Uterus (tissue), 4 donors: ENCODE data around the gene CHST9. TPM values are rescaled to one million over a fixed set of nuclear protein-coding genes. Genes with fewer than 3 reads are reported as not detected.

ENCODE experiments used
- DNase-seq, 2 donors: peaks; one replicate each; pipeline ENCODE4 v3.0.0-alpha.2; 2019 to 2020
- H3K27ac ChIP-seq, 2 donors: fragments of 200-600 bp; sonication (generic); 1 replicate in 1 of 2; 2 replicates in 1 of 2; pipeline ENCODE4 v1.5.1; 2016 to 2018
- H3K27me3 ChIP-seq, 2 donors: fragments of 200-600 bp; sonication (generic); one replicate each; pipeline ENCODE4 v1.5.1; 2018 to 2019; ENCODE audit warnings: control low read depth in 1 of 2
- H3K36me3 ChIP-seq, 2 donors: fragments of 200-600 bp; sonication (generic); one replicate each; pipeline ENCODE4 v1.5.1; 2019; ENCODE audit warnings: control low read depth in 1 of 2
- H3K4me1 ChIP-seq, 2 donors: fragments of 200-600 bp; sonication (generic); one replicate each; pipeline ENCODE4 v1.5.1; 2018 to 2019; ENCODE audit warnings: control low read depth in 1 of 2
- H3K4me3 ChIP-seq, 2 donors: fragments of 200-600 bp; sonication (generic); 1 replicate in 1 of 2; 2 replicates in 1 of 2; pipeline ENCODE4 v1.5.1; 2018 to 2019; ENCODE audit warnings: mild to moderate bottlenecking in 1 of 2
- H3K9me3 ChIP-seq, 2 donors: fragments of 200-600 bp; sonication (generic); one replicate each; pipeline ENCODE4 v1.5.1; 2019; ENCODE audit warnings: control low read depth in 1 of 2
- POLR2A ChIP-seq, 2 donors: fragments of 450-650 bp; IDR thresholded peaks; one replicate each; pipeline ENCODE4 v1.6.1; 2016; ENCODE audit warnings: antibody characterized with exemption in 2 of 2, mild to moderate bottlenecking in 1 of 2, moderate library complexity in 1 of 2
- intact Hi-C: fragments of 100-400 bp; cut with DNase I; formaldehyde crosslinking; loops from one replicate; pipeline ENCODE4 v1.15.1; 2023; ENCODE audit warnings: low total_unique reads
- total RNA-seq, 4 donors: library from RNA; depleted of rRNA in 3 of 4; stranded (reverse); fragments of >200 nt in 3 of 4; gene quantifications; one replicate each; pipeline versions ENCODE4 v1.1.0 to v1.2.4, GENCODE V29; 2014 to 2023
- TF ChIP-seq, protein P1 (sequence below), 4 experiments: fragments of 200-600 bp in 2 of 4; fragments of 450-650 bp in 2 of 4; sonication (generic) in 2 of 4; IDR thresholded peaks; one replicate each; pipeline ENCODE4 v1.5.1; 2016 to 2019; ENCODE audit warnings: antibody characterized with exemption in 4 of 4, mild to moderate bottlenecking in 2 of 4, moderate library complexity in 1 of 4
- donor health status: DM: yes; HTN: yes; CAD: no.

Gene CHST9
- total RNA-seq, 4 donors from 2014 or later, result 0.21 to 3.7 TPM; not detected in 2

GRCh38 chr18:26943906-26944305 is 241.2 kb downstream of the CHST9 start:
- Histone ChIP-seq H3K4me1 (no peaks in the 10 kb centered on the region), H3K27me3 (no peaks in the 10 kb centered on the region), H3K4me3 (no peak overlapping the region), H3K27ac (no peak overlapping the region), H3K36me3 (no peaks in the 10 kb centered on the region), H3K9me3 (no peaks in the 10 kb centered on the region)
- intact Hi-C loops, result no loop called here
- DNase-seq, result no peak
- TF ChIP-seq POLR2A (IDR thresholded peaks at IDR 0.05), result no peak
- TF ChIP-seq, protein P1, sequence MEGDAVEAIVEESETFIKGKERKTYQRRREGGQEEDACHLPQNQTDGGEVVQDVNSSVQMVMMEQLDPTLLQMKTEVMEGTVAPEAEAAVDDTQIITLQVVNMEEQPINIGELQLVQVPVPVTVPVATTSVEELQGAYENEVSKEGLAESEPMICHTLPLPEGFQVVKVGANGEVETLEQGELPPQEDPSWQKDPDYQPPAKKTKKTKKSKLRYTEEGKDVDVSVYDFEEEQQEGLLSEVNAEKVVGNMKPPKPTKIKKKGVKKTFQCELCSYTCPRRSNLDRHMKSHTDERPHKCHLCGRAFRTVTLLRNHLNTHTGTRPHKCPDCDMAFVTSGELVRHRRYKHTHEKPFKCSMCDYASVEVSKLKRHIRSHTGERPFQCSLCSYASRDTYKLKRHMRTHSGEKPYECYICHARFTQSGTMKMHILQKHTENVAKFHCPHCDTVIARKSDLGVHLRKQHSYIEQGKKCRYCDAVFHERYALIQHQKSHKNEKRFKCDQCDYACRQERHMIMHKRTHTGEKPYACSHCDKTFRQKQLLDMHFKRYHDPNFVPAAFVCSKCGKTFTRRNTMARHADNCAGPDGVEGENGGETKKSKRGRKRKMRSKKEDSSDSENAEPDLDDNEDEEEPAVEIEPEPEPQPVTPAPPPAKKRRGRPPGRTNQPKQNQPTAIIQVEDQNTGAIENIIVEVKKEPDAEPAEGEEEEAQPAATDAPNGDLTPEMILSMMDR (IDR thresholded peaks at IDR 0.05), result no peak

GRCh38 chr18:26941584-26941983 is 243.5 kb downstream of the CHST9 start:
- Histone ChIP-seq H3K4me3 (no peak overlapping the region), H3K36me3 (no peaks in the 10 kb centered on the region), H3K27me3 (no peaks in the 10 kb centered on the region), H3K4me1 (no peaks in the 10 kb centered on the region), H3K9me3 (no peaks in the 10 kb centered on the region), H3K27ac (no peak overlapping the region)
- intact Hi-C loops, result no loop called here
- TF ChIP-seq, protein P1 (IDR thresholded peaks at IDR 0.05), result no peak
- TF ChIP-seq POLR2A (IDR thresholded peaks at IDR 0.05), result no peak
- DNase-seq, result no peak

GRCh38 chr18:26940744-26941398 is 244.2 kb downstream of the CHST9 start:
- Histone ChIP-seq H3K27me3 (no peaks in the 10 kb centered on the region), H3K36me3 (no peaks in the 10 kb centered on the region), H3K9me3 (no peaks in the 10 kb centered on the region), H3K4me3 (no peak overlapping the region), H3K4me1 (no peaks in the 10 kb centered on the region), H3K27ac (no peak overlapping the region)
- no peak for TF ChIP-seq POLR2A (IDR thresholded peaks at IDR 0.05)
- TF ChIP-seq, protein P1 (IDR thresholded peaks at IDR 0.05), result no peak
- no peak for DNase-seq
- intact Hi-C loops, result no loop called here

DNA sequence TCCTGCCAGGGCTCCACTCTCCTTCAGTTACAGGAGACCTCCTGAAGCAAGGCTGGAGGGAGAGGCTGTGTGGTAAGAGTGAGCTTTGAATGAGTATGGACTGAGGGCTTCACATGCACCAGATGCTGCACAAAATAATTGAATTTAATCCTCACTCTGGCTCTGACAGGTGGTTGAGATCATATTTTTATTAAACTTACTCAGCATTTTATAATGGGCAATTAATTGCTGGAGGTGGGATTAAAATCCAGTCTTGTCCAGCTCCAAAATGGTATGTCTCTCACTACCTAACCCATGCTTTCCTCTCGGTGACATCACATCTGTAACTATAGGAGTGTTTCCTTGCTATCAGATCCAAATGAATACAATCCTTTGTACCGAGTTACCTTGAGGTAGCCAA is 253.4 kb downstream of the CHST9 start:
- H3K27me3 ChIP-seq, result no peaks in the 10 kb centered on the region
- intact Hi-C loops, result no loop called here
- no peaks in the 10 kb centered on the region for H3K4me1 ChIP-seq
- H3K4me3 ChIP-seq, result no peak overlapping the region
- no peak for TF ChIP-seq POLR2A (IDR thresholded peaks at IDR 0.05)
- TF ChIP-seq, protein P1 (IDR thresholded peaks at IDR 0.05), result no peak
- H3K36me3 ChIP-seq, result no peaks in the 10 kb centered on the region
- H3K9me3 ChIP-seq, result no peaks in the 10 kb centered on the region
- DNase-seq, result no peak
- H3K27ac ChIP-seq, result no peak overlapping the region

GRCh38 chr18:26930630-26931029 is 254.5 kb downstream of the CHST9 start:
- intact Hi-C loops, result no loop called here
- DNase-seq, result no peak
- Histone ChIP-seq H3K9me3 (no peaks in the 10 kb centered on the region), H3K36me3 (no peaks in the 10 kb centered on the region), H3K27me3 (no peaks in the 10 kb centered on the region), H3K4me3 (no peak overlapping the region), H3K4me1 (no peaks in the 10 kb centered on the region), H3K27ac (no peak overlapping the region)
- no peak for TF ChIP-seq POLR2A (IDR thresholded peaks at IDR 0.05)
- TF ChIP-seq, protein P1 (IDR thresholded peaks at IDR 0.05), result no peak
